H9 (cell line): Measurements from ENCODE around the gene SNPH. TPM values are rescaled to one million over a fixed set of nuclear protein-coding genes. Genes with fewer than 3 reads are reported as not detected.

Experiments used
- DNase-seq: peaks from one replicate; pipeline ENCODE4 v3.0.0-alpha.2; 2017
- H2AFZ ChIP-seq: one replicate; pipeline ENCODE4 v1.6.1; 2013; ENCODE audit warnings: mild to moderate bottlenecking, low read length, control low read depth, moderate library complexity
- H2AK5ac ChIP-seq: 2 replicates; pipeline ENCODE4 v1.6.1; 2013; ENCODE audit warnings: low read length, control low read depth, mixed read lengths; ENCODE audit not compliant: insufficient read length
- H2BK120ac ChIP-seq: one replicate; pipeline ENCODE4 v1.6.1; 2013; ENCODE audit warnings: low read depth, mild to moderate bottlenecking, low read length, control low read depth, inconsistent platforms; ENCODE audit not compliant: poor library complexity, severe bottlenecking
- H2BK12ac ChIP-seq: 2 replicates; pipeline ENCODE4 v1.6.1; 2013; ENCODE audit warnings: low read length, control low read depth, mixed read lengths, low read depth; ENCODE audit not compliant: insufficient read length
- H2BK15ac ChIP-seq: 2 replicates; pipeline ENCODE4 v1.6.1; 2013; ENCODE audit warnings: low read depth, low read length, control low read depth
- H2BK20ac ChIP-seq: one replicate; pipeline ENCODE4 v1.6.1; 2013; ENCODE audit warnings: low read depth, mild to moderate bottlenecking, low read length, control low read depth, inconsistent platforms; ENCODE audit not compliant: poor library complexity, severe bottlenecking
- H2BK5ac ChIP-seq: 2 replicates; pipeline ENCODE4 v1.6.1; 2013; ENCODE audit warnings: low read length, control low read depth, mixed read lengths; ENCODE audit not compliant: insufficient read length
- H3K14ac ChIP-seq: 2 replicates; pipeline ENCODE4 v1.6.1; 2013; ENCODE audit warnings: low read length, control low read depth; ENCODE audit not compliant: insufficient read depth
- H3K18ac ChIP-seq: 2 replicates; pipeline ENCODE4 v1.6.1; 2013; ENCODE audit warnings: low read depth, mild to moderate bottlenecking, mixed read lengths, low read length, control low read depth; ENCODE audit not compliant: insufficient read length
- H3K23ac ChIP-seq: 2 replicates; pipeline ENCODE4 v1.6.1; 2013; ENCODE audit warnings: low read length, control low read depth, mixed read lengths, low read depth; ENCODE audit not compliant: insufficient read length
- H3K23me2 ChIP-seq: 2 replicates; pipeline ENCODE4 v1.6.1; 2013; ENCODE audit warnings: low read depth, mild to moderate bottlenecking, mixed read lengths, low read length, control low read depth; ENCODE audit not compliant: insufficient read length, poor library complexity, severe bottlenecking
- H3K27ac ChIP-seq: 2 replicates; pipeline ENCODE4 v1.5.1; 2013; ENCODE audit warnings: low read length, control low read depth, mixed read lengths, low read depth; ENCODE audit not compliant: insufficient read length
- H3K27me3 ChIP-seq: 2 replicates; pipeline ENCODE4 v1.6.1; 2013; ENCODE audit warnings: low read length, control low read depth, inconsistent platforms; ENCODE audit not compliant: insufficient read depth
- H3K4ac ChIP-seq: 2 replicates; pipeline ENCODE4 v1.6.1; 2013; ENCODE audit warnings: low read depth, mild to moderate bottlenecking, control low read depth, inconsistent platforms, low read length, moderate library complexity
- H3K4me1 ChIP-seq: 2 replicates; pipeline ENCODE4 v1.6.1; 2013; ENCODE audit warnings: low read length, control low read depth, inconsistent platforms; ENCODE audit not compliant: insufficient read depth
- H3K4me2 ChIP-seq: 2 replicates; pipeline ENCODE4 v1.6.1; 2013; ENCODE audit warnings: low read length, control low read depth, mixed read lengths; ENCODE audit not compliant: insufficient read length, insufficient read depth
- H3K56ac ChIP-seq: 2 replicates; pipeline ENCODE4 v1.6.1; 2013; ENCODE audit warnings: low read depth, mild to moderate bottlenecking, mixed read lengths, low read length, control low read depth; ENCODE audit not compliant: insufficient read length
- H3K79me1 ChIP-seq: 2 replicates; pipeline ENCODE4 v1.6.1; 2013; ENCODE audit warnings: low read depth, mild to moderate bottlenecking, moderate library complexity, low read length, control low read depth, inconsistent platforms; ENCODE audit not compliant: insufficient read depth, poor library complexity, severe bottlenecking
- H3K79me2 ChIP-seq: 2 replicates; pipeline ENCODE4 v1.6.1; 2013; ENCODE audit warnings: low read length, control low read depth, inconsistent platforms; ENCODE audit not compliant: insufficient read depth
- H3K9ac ChIP-seq: 2 replicates; pipeline ENCODE4 v1.6.1; 2013; ENCODE audit warnings: low read length, control low read depth, mixed read lengths; ENCODE audit not compliant: insufficient read length; ENCODE audit errors: extremely low read depth
- H3K9me3 ChIP-seq: one replicate; pipeline ENCODE4 v1.6.1; 2013; ENCODE audit warnings: low read depth, low read length, inconsistent platforms; ENCODE audit not compliant: control insufficient read depth
- H3T11ph ChIP-seq: one replicate; pipeline ENCODE4 v1.6.1; 2013; ENCODE audit warnings: mild to moderate bottlenecking, low read length, control low read depth, inconsistent platforms
- H4K20me1 ChIP-seq: one replicate; pipeline ENCODE4 v1.6.1; 2013; ENCODE audit not compliant: control insufficient read depth, insufficient read length, insufficient read depth
- H4K5ac ChIP-seq: 2 replicates; pipeline ENCODE4 v1.6.1; 2013; ENCODE audit warnings: low read depth, mild to moderate bottlenecking, mixed read lengths, low read length, control low read depth; ENCODE audit not compliant: insufficient read length
- H4K8ac ChIP-seq: replicated peaks from 2 replicates; pipeline ENCODE4 v1.6.1; 2013; ENCODE audit warnings: low read length, control low read depth, mixed read lengths, low read depth; ENCODE audit not compliant: insufficient read length
- H4K91ac ChIP-seq: 2 replicates; pipeline ENCODE4 v1.6.1; 2013; ENCODE audit warnings: low read depth, mild to moderate bottlenecking, moderate library complexity, mixed read lengths, low read length, control low read depth; ENCODE audit not compliant: insufficient read length
- H3K27ac Mint-ChIP-seq, 3 experiments: 2 replicates in 2 of 3; 3 replicates in 1 of 3; pipeline ENCODE4 v1.8.0; 2020 to 2021; ENCODE audit warnings: mixed read lengths in 3 of 3, mild to moderate bottlenecking in 1 of 3, moderate library complexity in 1 of 3
- H3K27me3 Mint-ChIP-seq: 2 replicates; pipeline ENCODE4 v1.8.0; 2021; ENCODE audit warnings: low read depth, mild to moderate bottlenecking, moderate library complexity, mixed read lengths
- H3K36me3 Mint-ChIP-seq, 3 experiments: 2 replicates in 2 of 3; 3 replicates in 1 of 3; pipeline ENCODE4 v1.8.0; 2020 to 2021; ENCODE audit warnings: low read depth in 3 of 3, mixed read lengths in 3 of 3; ENCODE audit not compliant: insufficient read depth in 1 of 3
- H3K4me1 Mint-ChIP-seq, 2 experiments: 2 replicates each; pipeline ENCODE4 v1.8.0; 2020; ENCODE audit warnings: mixed read lengths in 2 of 2
- H3K4me3 Mint-ChIP-seq, 2 experiments: 2 replicates in 1 of 2; 3 replicates in 1 of 2; pipeline ENCODE4 v1.8.0; 2020 to 2021; ENCODE audit warnings: mild to moderate bottlenecking in 2 of 2, mixed read lengths in 2 of 2, moderate library complexity in 1 of 2
- H3K9me3 Mint-ChIP-seq, 2 experiments: 2 replicates in 1 of 2; 3 replicates in 1 of 2; pipeline ENCODE4 v1.8.0; 2020; ENCODE audit warnings: mild to moderate bottlenecking in 2 of 2, mixed read lengths in 2 of 2, moderate library complexity in 1 of 2
- CTCF ChIP-seq: fragments of 200-600 bp; sonication (generic); conservative IDR thresholded peaks from 3 replicates; pipeline ENCODE4 v1.8.0; 2021; ENCODE audit warnings: antibody characterized with exemption, mild to moderate bottlenecking
- WGBS: extraction: QIAGEN DNeasy Blood & Tissue Kit; methylation state at CpG from one replicate; pipeline ENCODE4 v1.1.7; 2013; ENCODE audit warnings: missing lambda C conversion rate, low lambda C conversion rate, mixed read lengths; ENCODE audit not compliant: insufficient read length; ENCODE audit errors: extremely low coverage; 5-methylcytosine and 5-hydroxymethylcytosine counted together
- total RNA-seq: library from RNA; stranded (reverse); gene quantifications from 2 replicates; pipeline ENCODE4 v1.2.1, GENCODE V29; 2021

SNPH gene
- total RNA-seq, 1 experiment from 2014 or later, result 1.8 TPM

GRCh38 chr20:1269850-1270249, 3.8 kb downstream of the SNPH start:
- no peak overlapping the region for H3K4ac ChIP-seq
- H3K18ac ChIP-seq, result no peak overlapping the region
- H2BK5ac ChIP-seq, result no peak overlapping the region
- WGBS, result no CpG with 5 or more reads among the region's 3 CpGs
- no peaks in the 10 kb centered on the region for H3K79me2 ChIP-seq
- no peak overlapping the region for H2BK15ac ChIP-seq
- no peak overlapping the region for H4K91ac ChIP-seq
- H3K9me3 Mint-ChIP-seq, result no peaks in the 10 kb centered on the region
- no peaks in the 10 kb centered on the region for H4K20me1 ChIP-seq
- no peaks in the 10 kb centered on the region for H3K36me3 Mint-ChIP-seq
- H3K4me3 Mint-ChIP-seq, result no peak overlapping the region
- H3K23me2 ChIP-seq, result no peaks in the 10 kb centered on the region
- H3K56ac ChIP-seq, result no peak overlapping the region
- H3K27ac Mint-ChIP-seq, result no peak overlapping the region
- no peak overlapping the region for H4K5ac ChIP-seq
- no peaks in the 10 kb centered on the region for H3K27me3 ChIP-seq
- H3K14ac ChIP-seq, result no peak overlapping the region
- H3K4me2 ChIP-seq, result no peak overlapping the region
- H2BK120ac ChIP-seq, result no peak overlapping the region
- no peak for TF ChIP-seq CTCF
- H2AFZ ChIP-seq, result no peak overlapping the region
- no peak overlapping the region for H3K27ac ChIP-seq
- no peak for DNase-seq
- H3K79me1 ChIP-seq, result no peaks in the 10 kb centered on the region
- H2AK5ac ChIP-seq, result no peak overlapping the region
- H2BK12ac ChIP-seq, result no peak overlapping the region
- no peaks in the 10 kb centered on the region for H3K4me1 ChIP-seq
- H3K9ac ChIP-seq, result no peak overlapping the region
- H2BK20ac ChIP-seq, result no peak overlapping the region
- H3T11ph ChIP-seq, result no peak overlapping the region
- peaks cover 16 to 22% of the 10 kb centered on the region in 2 experiments for H3K4me1 Mint-ChIP-seq
- no peak overlapping the region for H4K8ac ChIP-seq
- no peaks in the 10 kb centered on the region for H3K9me3 ChIP-seq
- H3K27me3 Mint-ChIP-seq, result peaks cover 20% of the 10 kb centered on the region
- H3K23ac ChIP-seq, result no peak overlapping the region
